Measurements from ENCODE around the gene GFOD2. TPM values are rescaled to one million over a fixed set of nuclear protein-coding genes. Genes with fewer than 3 reads are reported as not detected.

Gene GFOD2
- total and polyA plus RNA-seq, 2 of the 13 experiments (the other 11 are each of a cell fraction or from before 2014, with no cell fraction given) = 11.1 to 17.2 TPM

DNA sequence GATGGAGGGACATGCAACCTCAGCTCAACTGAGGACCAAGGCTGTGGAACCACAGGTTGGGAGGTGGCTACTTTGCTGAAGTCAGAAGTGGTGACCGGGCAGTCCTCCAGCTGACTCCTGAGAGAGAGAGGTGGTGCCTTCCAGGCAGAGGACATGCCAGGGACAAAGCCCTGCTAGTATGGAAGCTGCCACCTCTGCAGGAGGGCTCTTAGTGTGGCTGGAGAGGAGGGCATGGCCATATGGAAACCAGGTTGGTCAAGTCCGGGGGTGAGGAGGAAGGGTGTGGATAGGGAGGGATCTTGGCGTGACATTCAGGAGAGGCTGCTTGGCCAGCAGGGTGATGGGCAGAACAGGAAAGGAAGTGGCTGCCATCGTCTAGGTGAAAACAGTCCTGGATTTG lies 46.8 kb downstream of the GFOD2 start:
- WGBS (ENCODE audit: low lambda C conversion rate) = 38% methylated on average over 4 of the region's 4 CpGs
- H3K27me3 ChIP-seq (ENCODE audit: control insufficient read depth in 1 of 2, insufficient read depth in 2 of 2, low read length in 2 of 2) = no peaks in the 10 kb centered on the region
- H3K36me3 ChIP-seq (replicated peaks in 1 of 2; ENCODE audit: control insufficient read depth in 1 of 2, insufficient read depth in 2 of 2, low read length in 2 of 2) = peaks cover 0 to 2% of the 10 kb centered on the region in 2 experiments; a peak in 1 of 5 replicates
- H3K9ac ChIP-seq (ENCODE audit: insufficient read depth, low read depth, low read length) = no peak overlapping the region
- TF ChIP-seq ZFY (CRISPR knock-in tag; IDR thresholded peaks at IDR 0.05) = 0 out of 2 replicates have a peak, but pooled peaks have one; percentile 1
- no peak for TF ChIP-seq ZBTB25 (CRISPR knock-in tag; IDR thresholded peaks at IDR 0.05)
- no peak for TF ChIP-seq U2AF2 (IDR thresholded peaks at IDR 0.05; ENCODE audit: low read depth, low read length)
- no peak for TF ChIP-seq ZNF274 (CRISPR knock-in tag; IDR thresholded peaks at IDR 0.05)
- TF ChIP-seq ZNF460 (CRISPR knock-in tag; IDR thresholded peaks at IDR 0.05; ENCODE audit: borderline replicate concordance) = no peak
- TF ChIP-seq TBX3 (IDR thresholded peaks at IDR 0.05; ENCODE audit: borderline replicate concordance) = no peak
- H4K20me1 ChIP-seq (ENCODE audit: insufficient read depth, low read length) = no peaks in the 10 kb centered on the region
- H3K9me3 ChIP-seq (ENCODE audit: low read length) = no peaks in the 10 kb centered on the region
- FAIRE-seq (no peak), ATAC-seq (no peak), DNase-seq (ENCODE audit: low spot score) (no peak)
- intact Hi-C loops (cut with micrococcal nuclease; ENCODE audit: unreplicated experiment) (loop anchor here (1.0 to 5.0 kb wide), 3 partner anchors 134 to 255 kb away; partner anchors contain the start of genes RANBP10 and TSNAXIP1), in situ Hi-C loops (cut with HindIII; ENCODE audit: extremely low pct_ligation_motif_present, low pct_unique_long_range_greater_than_20kb) (no loop called here)
- no peak overlapping the region for H2AFZ ChIP-seq (ENCODE audit: low read length)
- peaks cover 26% of the 10 kb centered on the region for H3K4me1 ChIP-seq (ENCODE audit: insufficient read depth, low read length)
- CTCF ChIA-PET (ENCODE audit: low intra/inter-chr PET ratio, low total read pairs) = interaction anchor here (0.9 to 2.0 kb wide), 7 partner anchors 135 to 256 kb away, joined by 3 to 17 read pairs (median 4); partner anchors contain the start of gene TSNAXIP1
- no peaks in the 10 kb centered on the region for H3K79me2 ChIP-seq (ENCODE audit: insufficient read depth, low read length)
- POLR2A ChIA-PET = interaction anchor here (0.6 to 1.3 kb wide), 3 partner anchors 47 to 147 kb away, joined by 3 to 4 read pairs (median 3); partner anchors contain the start of gene GFOD2
- no peak overlapping the region for H3K27ac ChIP-seq (ENCODE audit: extremely low read length, insufficient read depth, low read length)
- no peak overlapping the region for H3K4me2 ChIP-seq (ENCODE audit: low read depth, low read length)
- no peak overlapping the region for H3K4me3 ChIP-seq (replicated peaks in 1 of 3; ENCODE audit: insufficient read depth in 1 of 3, low read depth in 2 of 3, low read length in 3 of 3)
- BruUV-seq (replicated peaks) = no TSS peak
